Erythroblast (primary cell): Measurements from ENCODE around the gene MOB3B.

ENCODE experiments used
- GATA1 ChIP-seq: IDR thresholded peaks from 2 replicates; pipeline ENCODE4 v1.6.1; 2011; ENCODE audit warnings: low read depth, mild to moderate bottlenecking, control low read depth, low read length, moderate library complexity
- POLR2A ChIP-seq: IDR thresholded peaks from 2 replicates; pipeline ENCODE4 v1.6.1; 2011; ENCODE audit warnings: mild to moderate bottlenecking, low read length

- TF ChIP-seq POLR2A (no peak), GATA1 (no peak)
Observed at GRCh38 chr9:27468462-27469110, 61.0 kb downstream of the MOB3B start.
